DMS 273 (cell line): ENCODE results near the gene EGF.
A peak's percentile ranks its signal among the peaks of the same experiment; 100 is the strongest.
"Not testable (repeated sequence)": the region's sequence is repeated elsewhere in the genome, so short reads cannot be mapped to it uniquely, and the experiment has no call there.

Experiments
- DNase-seq: peaks from one replicate; lab custom pipeline; 2025; ENCODE audit not compliant: unreplicated experiment; lab: John Stamatoyannopoulos, UW

Gene EGF

DNA sequence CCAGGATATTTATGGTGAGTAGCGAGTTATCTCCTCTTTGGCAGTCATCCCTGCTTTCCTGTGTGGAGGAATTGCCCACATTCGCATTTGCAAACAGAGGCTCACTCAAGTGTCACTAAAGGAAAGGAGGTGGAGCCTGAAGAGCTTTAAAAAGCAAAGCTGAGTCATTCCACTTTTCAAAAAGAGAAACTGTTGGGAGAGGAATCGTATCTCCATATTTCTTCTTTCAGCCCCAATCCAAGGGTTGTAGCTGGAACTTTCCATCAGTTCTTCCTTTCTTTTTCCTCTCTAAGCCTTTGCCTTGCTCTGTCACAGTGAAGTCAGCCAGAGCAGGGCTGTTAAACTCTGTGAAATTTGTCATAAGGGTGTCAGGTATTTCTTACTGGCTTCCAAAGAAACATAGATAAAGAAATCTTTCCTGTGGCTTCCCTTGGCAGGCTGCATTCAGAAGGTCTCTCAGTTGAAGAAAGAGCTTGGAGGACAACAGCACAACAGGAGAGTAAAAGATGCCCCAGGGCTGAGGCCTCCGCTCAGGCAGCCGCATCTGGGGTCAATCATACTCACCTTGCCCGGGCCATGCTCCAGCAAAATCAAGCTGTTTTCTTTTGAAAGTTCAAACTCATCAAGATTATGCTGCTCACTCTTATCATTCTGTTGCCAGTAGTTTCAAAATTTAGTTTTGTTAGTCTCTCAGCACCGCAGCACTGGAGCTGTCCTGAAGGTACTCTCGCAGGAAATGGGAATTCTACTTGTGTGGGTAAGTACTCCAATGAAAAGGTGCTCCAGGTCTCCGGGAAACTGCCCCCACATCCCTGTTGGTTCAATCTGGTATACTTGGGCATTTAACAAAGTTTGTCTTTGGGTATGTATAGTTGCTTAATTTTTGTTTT is at the start of gene EGF:
EGF (plus strand) TSS at position 178 of the 890 bp plus-strand sequence; CDS start at position 631, 453 bp downstream.
- peak; percentile 26 for DNase-seq

- DNase-seq = no peak
Observed at GRCh38 chr4:109864134-109864533, 48.5 kb upstream of the EGF start.

- no peak for DNase-seq
Observed at GRCh38 chr4:109870061-109870460, 42.6 kb upstream of the EGF start.

- DNase-seq = no peak
Observed at GRCh38 chr4:109872065-109872464, 40.6 kb upstream of the EGF start.

DNA sequence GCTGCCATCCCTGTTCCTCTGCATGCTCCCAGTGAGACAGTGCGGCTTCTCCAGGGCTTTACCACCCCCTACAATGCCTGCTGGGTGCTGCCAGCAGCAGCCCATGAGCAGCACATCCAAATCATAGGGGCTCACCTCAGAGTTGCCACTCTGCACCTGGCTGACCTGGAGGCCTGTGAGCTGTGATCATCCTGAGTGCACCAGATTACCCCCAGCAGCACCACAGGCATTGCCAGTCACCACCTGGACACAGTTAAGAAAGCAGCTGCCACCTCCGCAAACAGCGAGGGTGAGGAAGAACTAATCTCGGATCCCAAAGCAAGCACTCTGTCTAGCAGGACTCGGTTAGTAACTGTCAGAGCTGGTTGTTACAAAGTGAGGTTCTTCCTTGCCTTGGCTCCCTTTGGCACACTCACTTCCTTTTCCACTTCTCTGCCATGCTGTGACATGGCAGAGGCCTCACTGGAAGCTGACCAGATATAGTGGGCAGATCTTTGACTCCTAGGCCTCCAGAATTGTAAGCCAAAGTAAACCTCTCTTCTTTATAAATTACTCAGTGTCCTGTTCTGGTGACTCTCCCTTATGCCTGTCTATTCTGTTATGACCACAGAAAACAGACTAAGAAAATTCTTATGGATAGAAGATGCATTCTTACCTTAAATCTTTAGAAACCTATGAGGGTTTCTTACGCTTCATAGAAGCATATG is 39.6 kb upstream of the EGF start:
- no peak for DNase-seq

DNA sequence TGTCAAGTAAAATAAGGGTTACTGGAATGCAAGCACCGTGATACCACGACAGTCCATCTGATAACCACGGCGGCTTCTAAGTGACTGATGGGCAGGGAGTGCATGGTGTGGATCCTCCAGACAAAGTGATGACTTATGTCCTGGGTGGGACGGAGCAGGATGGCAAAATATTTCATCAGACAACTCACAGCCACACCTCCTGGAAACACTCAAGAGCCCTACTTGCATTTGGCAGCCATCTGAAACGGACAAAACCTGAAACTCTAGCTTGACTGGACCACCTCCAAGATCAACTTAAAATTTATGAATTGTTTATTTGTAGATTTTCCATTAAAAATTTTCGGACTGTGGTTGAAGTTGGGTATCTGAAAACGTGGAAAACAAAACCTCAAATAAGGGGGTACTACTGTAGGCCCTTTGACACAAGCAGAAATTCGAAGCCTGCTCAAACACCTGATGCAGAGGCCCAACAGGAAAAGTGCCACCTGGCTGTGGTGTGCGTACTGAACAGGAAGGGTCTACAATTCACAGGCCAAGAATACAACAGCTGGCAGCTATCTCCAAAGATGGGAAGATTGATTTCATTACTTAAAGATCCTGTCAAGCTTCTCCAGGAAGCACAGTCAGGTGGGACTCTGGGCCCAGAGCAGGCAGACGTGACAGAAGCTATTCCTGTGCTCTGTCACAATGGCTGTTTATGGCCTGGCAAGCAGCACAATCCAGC is 38.7 kb upstream of the EGF start:
- no peak for DNase-seq

GRCh38 chr4:109875106-109875505 is 37.6 kb upstream of the EGF start:
- DNase-seq = no peak

DNA sequence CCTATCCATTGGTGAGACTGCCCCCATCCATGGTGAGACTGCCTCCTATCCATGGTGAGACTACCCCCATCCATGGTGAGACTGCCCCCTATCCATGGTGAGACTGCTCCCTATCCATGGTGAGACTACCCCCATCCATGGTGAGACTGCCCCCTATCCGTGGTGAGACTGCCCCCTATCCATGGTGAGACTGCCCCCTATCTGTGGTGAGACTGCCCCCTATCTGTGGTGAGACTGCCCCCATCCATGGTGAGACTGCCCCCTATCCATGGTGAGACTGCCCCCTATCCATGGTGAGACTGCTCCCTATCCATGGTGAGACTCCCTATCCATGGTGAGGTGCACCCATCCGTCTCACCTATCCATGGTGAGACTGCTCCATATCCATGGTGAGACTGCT is 37.1 kb upstream of the EGF start:
- DNase-seq = not testable (repeated sequence)

DNA sequence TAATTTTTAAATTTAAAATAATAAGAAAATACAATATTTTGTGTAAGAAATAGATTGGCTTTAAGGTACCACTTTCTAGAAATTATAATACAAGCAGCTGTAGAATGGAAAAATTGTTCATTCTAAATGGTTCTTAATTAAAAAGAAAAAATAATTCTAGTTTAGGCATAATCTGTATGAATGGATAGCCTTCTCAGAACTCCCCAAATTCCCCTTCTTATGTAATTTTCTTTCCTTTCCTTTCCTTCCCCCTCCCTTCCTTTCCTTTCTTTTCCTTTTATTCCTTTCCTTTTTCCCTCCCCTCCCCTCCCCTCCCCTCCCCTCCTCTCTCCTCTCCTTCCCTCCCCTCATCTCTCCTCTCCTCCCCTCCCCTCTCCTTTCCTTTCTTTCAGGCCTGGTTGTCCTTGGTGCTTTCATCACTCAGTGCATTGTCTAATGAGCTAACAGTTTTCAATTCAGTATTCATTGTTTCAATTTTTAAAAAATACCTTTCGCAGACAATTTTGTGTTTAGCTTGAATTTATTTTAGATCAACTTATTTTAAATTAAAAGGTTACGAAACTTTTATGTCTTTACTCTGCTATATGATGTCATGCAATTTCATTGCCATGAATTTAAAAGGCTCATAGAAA is 35.9 kb upstream of the EGF start:
- no peak for DNase-seq

DNA sequence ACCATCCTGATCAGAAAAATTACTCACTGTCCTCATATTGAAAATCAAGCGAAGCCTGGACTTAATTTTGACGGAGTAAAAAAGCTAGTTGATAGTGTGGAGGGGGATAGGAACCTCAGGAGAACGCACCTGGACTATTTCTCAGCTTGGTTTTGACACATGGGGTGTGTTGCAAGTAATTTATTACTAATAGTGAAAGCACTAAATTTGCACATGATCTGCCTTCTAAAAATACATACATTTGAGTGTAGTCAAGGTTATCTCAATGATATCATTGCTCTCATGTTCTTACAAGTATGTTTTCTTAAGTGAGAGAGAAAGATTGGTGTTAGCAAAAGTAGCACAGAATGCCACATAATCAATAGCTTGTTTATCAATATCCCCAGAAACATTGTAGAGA is 35.3 kb upstream of the EGF start:
- DNase-seq = no peak

GRCh38 chr4:109878355-109878754 is 34.3 kb upstream of the EGF start:
- DNase-seq = no peak

DNA sequence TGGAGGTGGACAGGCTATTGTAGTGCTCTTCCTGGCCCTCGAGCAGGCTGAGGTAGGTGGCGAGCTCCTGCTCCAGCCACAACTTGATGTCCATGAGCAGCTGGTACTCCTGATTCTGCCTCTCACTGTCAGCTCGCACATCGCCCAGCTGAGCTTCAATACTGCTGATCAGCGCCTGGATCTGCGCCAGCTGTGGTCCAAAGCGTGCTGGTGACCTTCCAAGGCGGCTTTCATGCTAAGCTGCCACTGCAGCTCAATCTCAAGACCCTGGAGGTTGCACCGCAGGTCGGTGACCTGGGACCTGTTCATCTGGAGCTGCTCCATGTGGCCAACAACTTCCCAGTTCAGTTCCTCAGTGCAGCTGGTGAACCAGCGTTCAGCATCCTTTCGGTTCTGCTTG is 33.6 kb upstream of the EGF start:
- DNase-seq = peak; percentile 1

DNA sequence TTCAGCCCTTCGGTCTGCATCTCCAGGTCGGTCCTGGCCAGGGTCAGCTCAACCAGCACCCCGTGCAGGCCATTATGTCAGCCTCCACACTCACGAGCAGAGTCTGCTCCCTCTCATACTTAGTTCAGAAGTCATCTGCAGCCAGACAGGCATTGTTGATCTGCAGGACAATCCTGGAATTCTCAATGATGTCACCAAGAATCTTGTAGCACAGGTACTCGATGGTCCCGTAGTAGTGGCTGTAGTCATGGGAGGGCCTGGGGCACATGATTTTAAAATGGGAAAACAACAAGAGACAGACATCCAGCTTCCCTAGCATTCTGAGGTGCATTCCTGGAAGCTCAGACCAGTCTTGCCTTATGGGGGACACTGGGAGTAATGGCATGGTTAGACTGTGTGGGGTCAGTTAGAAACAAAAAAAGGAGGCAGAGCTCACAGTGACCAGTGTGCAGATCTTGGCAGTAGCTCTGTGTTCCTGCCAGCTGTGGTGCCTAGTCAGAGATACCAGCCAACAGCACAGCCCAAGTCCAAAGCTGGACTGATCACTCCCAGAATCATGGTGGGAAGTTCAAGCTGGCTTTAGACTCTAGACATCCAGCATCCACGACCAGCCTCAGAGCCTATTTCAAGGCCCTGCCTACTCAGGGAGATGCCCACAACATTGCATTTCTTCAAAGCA is 32.9 kb upstream of the EGF start:
- no peak for DNase-seq

DNA sequence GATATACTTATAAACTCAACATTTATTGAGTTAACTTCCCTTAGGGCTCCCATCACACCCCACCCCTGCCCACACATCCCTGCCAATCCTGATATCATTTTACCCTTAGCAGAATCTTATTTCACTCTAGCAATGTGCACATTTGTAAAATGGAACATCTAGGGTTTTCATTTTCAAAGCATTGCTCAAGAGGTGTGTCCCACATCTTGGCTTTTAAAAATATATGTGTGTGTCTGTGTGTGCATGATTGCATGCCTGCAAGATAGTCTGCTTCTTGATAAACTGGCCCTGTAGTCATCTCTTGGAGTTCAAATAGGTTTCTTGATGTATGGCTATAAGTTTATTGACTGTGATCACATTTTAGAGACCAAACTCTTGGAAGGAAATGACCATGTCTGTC is 26.4 kb upstream of the EGF start:
- no peak for DNase-seq

- no peak for DNase-seq
Observed at GRCh38 chr4:109887071-109887470, 25.6 kb upstream of the EGF start.

DNA sequence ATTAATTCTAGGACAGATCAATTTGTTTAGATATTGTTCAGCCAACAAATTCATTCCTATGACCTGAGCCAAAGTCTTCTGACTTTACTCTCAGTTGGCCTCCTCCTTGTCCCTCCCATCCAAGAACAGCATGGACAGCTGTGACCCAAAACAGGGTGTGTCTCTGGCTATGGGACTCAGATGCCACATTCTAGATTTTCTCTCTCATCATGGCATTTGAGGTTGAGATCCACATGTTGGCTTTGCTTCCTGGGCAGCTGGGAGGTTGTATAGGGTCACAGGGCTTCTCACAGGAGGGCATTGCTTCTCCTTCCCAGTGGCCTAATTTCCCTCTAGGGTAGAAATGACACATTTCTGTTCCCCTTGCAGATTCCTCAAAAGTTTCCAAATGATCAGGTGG is 22.6 kb upstream of the EGF start:
- DNase-seq = no peak

- no peak for DNase-seq
Observed at GRCh38 chr4:109902559-109903251, 10.0 kb upstream of the EGF start.

DNA sequence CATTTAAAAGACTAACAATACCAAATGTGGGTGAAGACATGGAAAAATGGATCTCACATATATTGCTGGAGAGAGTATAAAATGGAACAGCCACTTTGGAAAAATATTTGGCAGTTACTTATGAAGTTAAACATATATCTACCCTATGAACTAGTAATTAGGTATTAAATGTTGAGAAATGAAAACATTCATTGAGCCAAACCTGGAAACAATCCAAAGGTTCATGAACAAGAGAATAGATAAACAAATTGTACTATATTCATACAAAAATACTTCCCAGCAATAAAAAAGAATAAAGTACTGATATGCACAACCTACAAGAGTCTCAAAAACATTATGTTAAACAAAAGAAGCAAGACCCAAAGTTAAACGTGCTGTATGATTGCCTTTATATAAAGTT is 4.0 kb upstream of the EGF start:
- DNase-seq = no peak

DNA sequence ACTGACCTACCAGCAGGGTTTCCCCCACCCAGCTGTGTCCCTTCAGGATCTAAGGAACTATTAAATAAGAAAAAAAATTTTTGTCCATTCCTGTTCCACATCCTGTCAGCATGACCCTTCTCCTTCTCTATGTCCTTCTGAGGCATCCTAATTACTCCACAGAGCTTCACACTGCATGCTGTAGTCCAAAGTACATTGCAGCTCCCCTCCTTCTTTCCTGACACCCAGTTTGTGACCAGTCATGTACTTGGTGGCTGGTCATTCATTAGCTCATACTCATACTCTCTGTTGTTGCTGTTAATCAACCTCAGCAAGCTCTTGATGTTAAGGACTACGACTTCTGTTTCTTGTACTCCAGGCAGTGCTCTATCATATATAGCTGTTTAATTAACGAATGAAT is 2.4 kb upstream of the EGF start:
- DNase-seq = no peak

DNA sequence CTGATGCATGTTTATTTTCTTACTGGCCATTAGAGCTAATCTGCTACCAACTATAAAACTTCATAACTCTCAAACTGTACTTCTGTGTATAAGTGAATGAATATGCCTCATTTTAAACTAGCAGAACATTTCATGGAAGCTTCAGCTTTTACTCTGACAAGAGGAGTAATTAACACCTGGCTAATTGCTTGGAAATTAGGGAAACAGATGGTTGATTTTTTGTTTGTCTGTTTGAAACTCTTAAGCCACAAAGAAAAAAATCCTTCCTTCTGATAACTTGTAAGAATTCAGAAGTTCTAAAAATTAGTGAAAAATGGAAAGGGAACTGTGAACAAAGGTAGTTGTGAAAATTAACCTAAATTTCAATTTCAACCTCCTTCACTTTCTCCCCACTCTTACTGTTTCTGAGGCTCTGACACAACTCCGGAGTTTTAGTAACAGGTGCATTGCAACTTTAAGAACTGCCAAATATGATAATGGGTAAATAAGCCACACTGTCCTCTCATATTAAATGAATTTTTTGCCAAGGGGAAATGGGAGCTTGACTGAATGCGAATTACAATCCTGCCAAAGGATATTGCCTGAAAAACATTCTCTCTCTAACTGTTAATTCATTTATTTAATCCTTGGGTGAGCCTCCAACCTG is 1.0 kb downstream of the EGF start:
- DNase-seq = peak; percentile 7
